AML-193 (cell line): ENCODE measurements around the gene CST7.

Source experiments
- DNase-seq, 2 experiments: peaks; one replicate each; lab custom pipeline; 2025; lab: John Stamatoyannopoulos, UW

Gene CST7

GRCh38 chr20:25003002-25003401 lies 53.9 kb downstream of the CST7 start:
- DNase-seq = no peak

- no peak for DNase-seq
Observed at GRCh38 chr20:25005220-25005619, 56.2 kb downstream of the CST7 start.

GRCh38 chr20:25005661-25006060 lies 56.6 kb downstream of the CST7 start:
- no peak for DNase-seq

GRCh38 chr20:25006431-25007167 lies 57.5 kb downstream of the CST7 start:
- DNase-seq = no peak

- no peak for DNase-seq
Observed at GRCh38 chr20:25007491-25008305, 58.6 kb downstream of the CST7 start.

GRCh38 chr20:25008388-25009217 lies 59.5 kb downstream of the CST7 start:
- no peak for DNase-seq
